ENCODE results near the gene PLD2.

PLD2 gene

DNA sequence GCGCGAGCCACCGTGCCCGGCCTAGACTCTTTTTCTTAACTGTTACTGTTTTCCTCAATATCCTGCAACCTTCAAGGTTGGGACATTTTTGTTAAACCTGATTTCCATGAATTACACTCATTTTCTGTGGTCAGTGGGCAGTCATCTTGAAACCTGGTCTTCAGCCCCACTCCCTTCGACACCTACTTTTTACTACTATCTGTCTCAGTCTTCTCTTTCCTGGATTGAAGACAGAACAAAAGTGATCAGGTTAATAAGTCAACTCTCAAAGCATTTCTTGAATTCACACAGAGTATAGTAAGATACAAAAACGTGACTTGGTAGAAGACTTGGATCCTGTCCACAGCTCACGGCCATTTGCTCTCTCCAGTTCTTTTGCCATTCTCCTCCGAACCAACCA is 32.3 kb downstream of the PLD2 start:
- Histone ChIP-seq H4K20me1 (ENCODE audit: insufficient read depth, low read length) (0 out of 2 replicates have a peak, but pooled peaks cover 4% of the 10 kb centered on the region), H3K27ac (ENCODE audit: low read length) (no peak overlapping the region), H3K79me2 (ENCODE audit: low read length) (peaks cover 91% of the 10 kb centered on the region), H3K4me1 (ENCODE audit: low read length) (peaks cover 18% of the 10 kb centered on the region; the same call in 1 of the 2 replicates), H3K9me2 (replicated peaks; ENCODE audit: insufficient read depth, low read length) (no peaks in the 10 kb centered on the region), H3K4me2 (ENCODE audit: low read depth, low read length) (no peak overlapping the region), H2AFZ (ENCODE audit: low read length) (no peak overlapping the region), H3K27me3 (replicated peaks; ENCODE audit: insufficient read depth, low read length) (no peaks in the 10 kb centered on the region), H3K36me3 (replicated peaks; ENCODE audit: insufficient read depth, low read length) (no peaks in the 10 kb centered on the region), H3F3A (ENCODE audit: insufficient read depth, low read length) (no peaks in the 10 kb centered on the region), H3K4me3 (ENCODE audit: low read length) (no peak overlapping the region), H3K9me3 (replicated peaks; ENCODE audit: insufficient read depth, low read length) (no peaks in the 10 kb centered on the region), H3K9ac (ENCODE audit: low read length) (no peak overlapping the region)
- TF ChIP-seq, protein P1, sequence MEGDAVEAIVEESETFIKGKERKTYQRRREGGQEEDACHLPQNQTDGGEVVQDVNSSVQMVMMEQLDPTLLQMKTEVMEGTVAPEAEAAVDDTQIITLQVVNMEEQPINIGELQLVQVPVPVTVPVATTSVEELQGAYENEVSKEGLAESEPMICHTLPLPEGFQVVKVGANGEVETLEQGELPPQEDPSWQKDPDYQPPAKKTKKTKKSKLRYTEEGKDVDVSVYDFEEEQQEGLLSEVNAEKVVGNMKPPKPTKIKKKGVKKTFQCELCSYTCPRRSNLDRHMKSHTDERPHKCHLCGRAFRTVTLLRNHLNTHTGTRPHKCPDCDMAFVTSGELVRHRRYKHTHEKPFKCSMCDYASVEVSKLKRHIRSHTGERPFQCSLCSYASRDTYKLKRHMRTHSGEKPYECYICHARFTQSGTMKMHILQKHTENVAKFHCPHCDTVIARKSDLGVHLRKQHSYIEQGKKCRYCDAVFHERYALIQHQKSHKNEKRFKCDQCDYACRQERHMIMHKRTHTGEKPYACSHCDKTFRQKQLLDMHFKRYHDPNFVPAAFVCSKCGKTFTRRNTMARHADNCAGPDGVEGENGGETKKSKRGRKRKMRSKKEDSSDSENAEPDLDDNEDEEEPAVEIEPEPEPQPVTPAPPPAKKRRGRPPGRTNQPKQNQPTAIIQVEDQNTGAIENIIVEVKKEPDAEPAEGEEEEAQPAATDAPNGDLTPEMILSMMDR (IDR thresholded peaks at IDR 0.05; ENCODE audit: low read length), result no peak
- TF ChIP-seq EZH2 (optimal IDR thresholded peaks at IDR 0.05; ENCODE audit: low read depth, low read length), result no peak
- no peak for TF ChIP-seq EZH2phosphoT487 (IDR thresholded peaks at IDR 0.05; ENCODE audit: low read length)
- DNase-seq, result no peak

DNA sequence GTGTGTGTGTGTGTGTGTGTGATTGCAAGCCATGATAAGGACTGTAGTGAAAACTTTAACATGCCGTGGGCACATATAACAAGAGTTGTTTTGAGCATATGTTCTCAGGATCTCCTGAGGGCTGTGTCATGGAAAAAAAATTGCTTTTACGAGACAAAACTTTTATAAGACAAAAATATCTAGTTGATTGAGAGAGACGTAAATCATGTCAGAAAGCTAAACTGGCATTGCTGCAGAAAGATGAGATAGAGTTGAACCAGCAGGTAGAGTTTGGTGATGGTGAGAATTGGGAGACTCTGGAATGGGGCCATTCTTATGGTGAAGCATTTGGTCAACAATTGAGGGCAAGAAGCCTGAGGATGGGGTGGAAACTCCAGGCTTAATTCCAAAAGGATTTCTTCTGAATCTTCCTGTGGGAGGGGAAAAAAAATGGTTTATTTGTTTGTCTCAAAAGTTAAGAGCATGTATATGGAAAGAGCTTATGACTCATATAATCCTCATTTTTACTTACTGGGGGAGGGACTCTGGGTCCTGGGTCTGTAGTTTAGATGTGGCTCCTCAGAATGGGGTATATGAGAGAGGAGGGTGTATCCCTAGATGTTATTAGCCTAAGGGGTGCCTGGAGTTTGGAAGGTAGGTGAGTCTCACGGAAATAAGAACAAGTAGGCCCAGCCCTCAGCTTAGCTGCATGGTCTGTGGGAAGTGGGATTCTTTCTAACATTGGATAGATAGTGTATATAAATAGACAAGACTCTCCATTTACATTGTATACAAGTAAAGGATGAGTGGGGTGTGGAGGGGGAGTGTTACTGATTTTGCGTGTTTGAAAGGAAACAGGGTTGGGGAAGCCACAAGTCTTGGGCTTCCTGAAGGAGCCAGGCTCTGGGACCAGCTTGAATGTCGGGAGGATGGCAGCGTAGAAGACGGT is 33.3 kb downstream of the PLD2 start:
- Histone ChIP-seq H3K27ac (ENCODE audit: low read length) (no peak overlapping the region), H3K4me3 (ENCODE audit: low read length) (no peak overlapping the region), H3K4me1 (ENCODE audit: low read length) (peaks cover 8% of the 10 kb centered on the region; the same call in 1 of the 2 replicates), H3K27me3 (replicated peaks; ENCODE audit: insufficient read depth, low read length) (no peaks in the 10 kb centered on the region), H3K9me3 (replicated peaks; ENCODE audit: insufficient read depth, low read length) (no peaks in the 10 kb centered on the region), H3K9me2 (replicated peaks; ENCODE audit: insufficient read depth, low read length) (no peaks in the 10 kb centered on the region), H3K79me2 (ENCODE audit: low read length) (peaks cover 91% of the 10 kb centered on the region), H4K20me1 (ENCODE audit: insufficient read depth, low read length) (0 out of 2 replicates have a peak, but pooled peaks cover 4% of the 10 kb centered on the region), H2AFZ (ENCODE audit: low read length) (no peak overlapping the region), H3F3A (ENCODE audit: insufficient read depth, low read length) (no peaks in the 10 kb centered on the region), H3K4me2 (ENCODE audit: low read depth, low read length) (no peak overlapping the region), H3K36me3 (replicated peaks; ENCODE audit: insufficient read depth, low read length) (no peaks in the 10 kb centered on the region), H3K9ac (ENCODE audit: low read length) (no peak overlapping the region)
- TF ChIP-seq EZH2 (optimal IDR thresholded peaks at IDR 0.05; ENCODE audit: low read depth, low read length) (no peak), EZH2phosphoT487 (IDR thresholded peaks at IDR 0.05; ENCODE audit: low read length) (no peak)
- no peak for DNase-seq

DNA sequence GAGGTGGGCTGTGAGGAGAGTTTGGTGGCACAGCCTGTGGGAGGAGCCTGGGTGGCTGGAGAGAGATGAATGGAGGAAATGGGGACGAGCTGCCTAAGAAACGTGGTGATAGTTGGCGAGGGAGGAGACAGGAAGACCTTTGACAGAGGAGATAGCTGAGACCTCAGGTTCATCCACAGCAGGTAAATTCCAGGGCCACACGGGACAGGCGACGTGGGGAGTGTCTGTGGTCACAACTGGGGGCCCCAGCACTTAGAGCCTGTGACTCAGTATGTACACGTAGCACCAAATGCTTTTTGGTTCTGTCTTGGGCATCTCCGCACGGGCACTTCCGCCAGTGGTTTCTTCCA is 33.9 kb downstream of the PLD2 start:
- no peak overlapping the region for H2AFZ ChIP-seq (ENCODE audit: low read length)
- no peaks in the 10 kb centered on the region for H3F3A ChIP-seq (ENCODE audit: insufficient read depth, low read length)
- H3K9ac ChIP-seq (ENCODE audit: low read length), result no peak overlapping the region
- no peaks in the 10 kb centered on the region for H3K9me3 ChIP-seq (replicated peaks; ENCODE audit: insufficient read depth, low read length)
- DNase-seq, result no peak
- H4K20me1 ChIP-seq (ENCODE audit: insufficient read depth, low read length), result 0 out of 2 replicates have a peak, but pooled peaks cover 4% of the 10 kb centered on the region
- no peak for TF ChIP-seq EZH2phosphoT487 (IDR thresholded peaks at IDR 0.05; ENCODE audit: low read length)
- TF ChIP-seq, protein P1 (IDR thresholded peaks at IDR 0.05; ENCODE audit: low read length), result no peak
- H3K36me3 ChIP-seq (replicated peaks; ENCODE audit: insufficient read depth, low read length), result no peaks in the 10 kb centered on the region
- peaks cover 1% of the 10 kb centered on the region; the same call in 1 of the 2 replicates for H3K4me1 ChIP-seq (ENCODE audit: low read length)
- no peak overlapping the region for H3K4me2 ChIP-seq (ENCODE audit: low read depth, low read length)
- peaks cover 89% of the 10 kb centered on the region for H3K79me2 ChIP-seq (ENCODE audit: low read length)
- H3K27ac ChIP-seq (ENCODE audit: low read length), result no peak overlapping the region
- H3K9me2 ChIP-seq (replicated peaks; ENCODE audit: insufficient read depth, low read length), result no peaks in the 10 kb centered on the region
- H3K27me3 ChIP-seq (replicated peaks; ENCODE audit: insufficient read depth, low read length), result no peaks in the 10 kb centered on the region
- no peak overlapping the region for H3K4me3 ChIP-seq (ENCODE audit: low read length)

DNA sequence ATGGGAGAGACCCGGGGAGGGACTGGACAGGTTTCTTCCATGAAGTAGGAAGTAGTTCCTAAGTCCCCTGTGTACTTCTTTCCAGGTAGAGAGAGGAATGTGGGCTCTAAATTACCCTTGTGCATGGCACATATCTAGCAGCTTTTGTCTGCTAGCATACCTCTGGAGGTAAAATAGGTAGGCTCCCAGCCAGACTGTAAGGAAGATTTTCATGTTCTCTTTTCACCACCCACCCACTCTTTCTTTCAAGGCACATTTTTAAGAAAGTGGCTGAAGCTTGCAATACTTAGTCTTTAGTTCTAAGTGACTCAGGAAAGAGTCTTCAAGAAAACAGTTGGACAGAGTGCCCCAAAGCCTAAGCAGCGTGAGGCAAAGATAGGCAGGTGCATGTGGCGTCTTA is 35.4 kb downstream of the PLD2 start:
- Histone ChIP-seq H3K9me3 (replicated peaks; ENCODE audit: insufficient read depth, low read length) (no peaks in the 10 kb centered on the region), H3K27ac (ENCODE audit: low read length) (no peak overlapping the region), H4K20me1 (ENCODE audit: insufficient read depth, low read length) (0 out of 2 replicates have a peak, but pooled peaks cover 4% of the 10 kb centered on the region), H2AFZ (ENCODE audit: low read length) (no peak overlapping the region), H3K79me2 (ENCODE audit: low read length) (peaks cover 89% of the 10 kb centered on the region), H3K4me1 (ENCODE audit: low read length) (no peaks in the 10 kb centered on the region), H3K9me2 (replicated peaks; ENCODE audit: insufficient read depth, low read length) (no peaks in the 10 kb centered on the region), H3K27me3 (replicated peaks; ENCODE audit: insufficient read depth, low read length) (no peaks in the 10 kb centered on the region), H3K9ac (ENCODE audit: low read length) (no peak overlapping the region), H3K36me3 (replicated peaks; ENCODE audit: insufficient read depth, low read length) (no peaks in the 10 kb centered on the region), H3K4me2 (ENCODE audit: low read depth, low read length) (no peak overlapping the region), H3F3A (ENCODE audit: insufficient read depth, low read length) (no peaks in the 10 kb centered on the region), H3K4me3 (ENCODE audit: low read length) (no peak overlapping the region)
- TF ChIP-seq EZH2 (optimal IDR thresholded peaks at IDR 0.05; ENCODE audit: low read depth, low read length), result no peak
- TF ChIP-seq, protein P1 (IDR thresholded peaks at IDR 0.05; ENCODE audit: low read length), result no peak
- TF ChIP-seq EZH2phosphoT487 (IDR thresholded peaks at IDR 0.05; ENCODE audit: low read length), result no peak
- DNase-seq, result no peak
